GM12865 (cell line): ENCODE data around the gene UBAC2.

ENCODE experiments used
- DNase-seq: peaks from one replicate; pipeline ENCODE4 v3.0.0; 2010; ENCODE audit warnings: low read depth
- H3K4me3 ChIP-seq: 2 replicates; pipeline ENCODE4 v1.5.1; 2011; ENCODE audit warnings: mild to moderate bottlenecking, low read depth, low read length, control low read depth
- TF ChIP-seq, protein P1 (sequence below): IDR thresholded peaks from 2 replicates; pipeline ENCODE4 v1.5.1; 2011; ENCODE audit warnings: low read length, control low read depth, low read depth, inconsistent platforms; ENCODE audit not compliant: insufficient read depth; ENCODE audit errors: missing control alignments

UBAC2 gene

DNA sequence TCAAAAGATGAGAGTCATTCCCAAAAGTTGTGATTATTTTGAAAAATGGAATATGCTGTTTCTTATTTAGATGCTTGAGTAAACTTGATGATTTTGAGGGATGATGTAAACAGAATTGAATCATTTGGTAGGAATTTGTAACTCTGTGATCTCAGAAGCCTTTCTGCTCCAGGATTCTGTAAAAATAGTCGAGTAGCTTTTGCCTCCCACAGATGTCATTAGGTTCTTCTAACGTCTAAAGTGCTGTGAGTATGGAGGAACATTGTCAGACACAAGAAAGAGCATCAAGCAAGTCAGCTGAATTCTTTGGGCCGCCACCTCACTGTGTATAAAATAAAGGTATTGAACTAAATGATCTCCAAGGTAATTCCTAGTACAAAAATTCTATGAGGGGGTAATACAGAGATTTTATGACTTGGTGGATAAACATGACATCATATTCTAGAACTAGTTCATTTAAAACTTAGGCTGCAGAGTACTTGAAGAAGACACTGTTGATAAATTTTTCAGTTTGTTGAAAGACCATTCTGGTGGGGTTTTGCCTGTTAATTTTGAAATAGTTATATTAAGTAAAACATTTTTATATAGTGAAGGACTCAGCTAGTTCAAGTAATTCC is 107.9 kb downstream of the UBAC2 start:
- DNase-seq, result no peak
- H3K4me3 ChIP-seq, result peak overlapping the region; percentile 94
- TF ChIP-seq, protein P1, sequence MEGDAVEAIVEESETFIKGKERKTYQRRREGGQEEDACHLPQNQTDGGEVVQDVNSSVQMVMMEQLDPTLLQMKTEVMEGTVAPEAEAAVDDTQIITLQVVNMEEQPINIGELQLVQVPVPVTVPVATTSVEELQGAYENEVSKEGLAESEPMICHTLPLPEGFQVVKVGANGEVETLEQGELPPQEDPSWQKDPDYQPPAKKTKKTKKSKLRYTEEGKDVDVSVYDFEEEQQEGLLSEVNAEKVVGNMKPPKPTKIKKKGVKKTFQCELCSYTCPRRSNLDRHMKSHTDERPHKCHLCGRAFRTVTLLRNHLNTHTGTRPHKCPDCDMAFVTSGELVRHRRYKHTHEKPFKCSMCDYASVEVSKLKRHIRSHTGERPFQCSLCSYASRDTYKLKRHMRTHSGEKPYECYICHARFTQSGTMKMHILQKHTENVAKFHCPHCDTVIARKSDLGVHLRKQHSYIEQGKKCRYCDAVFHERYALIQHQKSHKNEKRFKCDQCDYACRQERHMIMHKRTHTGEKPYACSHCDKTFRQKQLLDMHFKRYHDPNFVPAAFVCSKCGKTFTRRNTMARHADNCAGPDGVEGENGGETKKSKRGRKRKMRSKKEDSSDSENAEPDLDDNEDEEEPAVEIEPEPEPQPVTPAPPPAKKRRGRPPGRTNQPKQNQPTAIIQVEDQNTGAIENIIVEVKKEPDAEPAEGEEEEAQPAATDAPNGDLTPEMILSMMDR, result no peak

DNA sequence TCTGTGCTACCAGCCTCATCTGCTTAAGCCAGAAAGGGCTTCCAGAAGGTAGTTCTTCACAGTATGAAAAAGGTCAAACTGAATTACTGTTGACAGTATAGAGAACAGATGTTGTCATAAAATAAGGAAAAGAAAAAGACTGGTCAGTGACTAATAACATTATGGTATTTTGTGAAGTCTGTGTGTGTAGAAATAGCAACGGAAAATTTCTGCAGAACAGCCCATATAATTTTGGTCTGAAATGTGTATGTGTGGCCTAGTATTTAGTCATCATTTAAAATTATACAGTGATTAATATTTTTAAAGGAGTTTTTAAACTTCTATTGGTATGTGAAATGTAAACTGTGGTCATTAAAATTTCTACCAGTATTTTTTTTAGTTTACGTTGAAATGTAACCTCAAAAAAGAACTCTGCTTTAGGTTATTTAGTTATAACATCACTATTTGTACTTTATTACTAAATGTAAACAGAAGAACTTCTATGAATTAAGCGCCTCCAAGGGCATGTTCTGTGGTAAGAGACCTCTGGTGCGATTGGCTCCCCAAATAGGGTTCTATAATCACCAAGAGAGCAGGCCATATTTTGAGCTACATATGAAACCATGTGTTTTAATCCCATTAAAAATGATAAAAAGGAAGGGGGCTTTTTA is 109.9 kb downstream of the UBAC2 start:
- peak; percentile 57 for DNase-seq
- no peak overlapping the region for H3K4me3 ChIP-seq
- TF ChIP-seq, protein P1, result no peak

DNA sequence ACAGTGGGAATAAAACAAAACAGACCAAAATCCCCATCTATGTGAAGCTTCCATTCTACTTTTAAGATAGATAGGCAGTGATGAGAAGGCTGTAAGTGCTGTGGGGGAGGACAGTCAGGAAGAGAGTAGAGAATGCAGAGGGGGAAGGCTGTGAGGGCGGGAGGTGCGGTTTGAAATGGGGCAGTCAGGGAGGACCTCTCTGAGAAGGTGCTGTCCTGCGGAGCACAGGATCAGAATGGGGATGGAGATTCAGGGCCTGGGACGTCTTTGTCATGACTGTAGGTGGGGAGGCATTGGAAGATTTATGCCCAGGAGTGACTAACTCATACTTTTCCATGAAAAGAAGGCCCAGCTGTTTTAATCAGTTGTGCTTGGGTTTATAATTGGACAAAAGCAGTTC is 110.5 kb downstream of the UBAC2 start:
- no peak for DNase-seq

DNA sequence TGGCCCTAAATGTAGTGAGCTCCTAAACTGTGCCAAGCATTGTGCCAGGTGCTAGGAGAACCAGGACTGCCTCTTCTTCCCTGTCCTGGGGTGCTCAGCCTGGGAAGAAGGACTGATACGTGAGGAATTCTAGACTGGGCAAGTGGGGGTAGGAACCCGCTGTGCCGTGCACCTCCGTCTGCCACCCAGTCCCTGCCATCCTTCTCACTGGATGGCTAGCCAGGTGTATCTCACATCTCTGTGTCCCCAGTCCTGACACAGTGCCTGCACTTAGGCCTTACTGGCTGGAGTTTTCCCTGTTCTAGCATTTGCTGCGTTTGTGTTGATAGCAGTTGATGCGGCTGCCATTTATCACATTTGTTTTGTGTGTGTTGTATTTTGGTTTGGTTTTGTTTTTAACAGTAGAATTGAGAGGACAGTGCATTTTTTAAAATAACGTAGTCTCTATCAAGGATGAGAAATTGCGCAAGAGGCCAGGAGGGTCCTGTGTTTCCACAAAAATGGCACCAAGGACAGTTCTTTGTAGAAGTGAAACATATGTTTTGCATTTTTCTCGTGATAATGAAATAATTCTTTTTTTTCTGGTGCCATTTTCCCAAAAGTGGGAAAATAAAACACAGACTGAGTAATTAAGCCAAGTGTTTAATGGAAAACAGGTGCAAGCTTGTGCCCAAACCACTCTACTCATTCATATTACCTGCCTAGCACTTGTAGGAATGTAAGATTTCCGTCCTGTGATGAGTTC is 111.3 kb downstream of the UBAC2 start:
- DNase-seq, result no peak
- TF ChIP-seq, protein P1, result no peak
- no peak overlapping the region for H3K4me3 ChIP-seq

More for the DNA sequence above, 110.5 kb downstream of the UBAC2 start:
- H3K4me3 ChIP-seq, result no peak overlapping the region
- TF ChIP-seq, protein P1, result no peak

DNA sequence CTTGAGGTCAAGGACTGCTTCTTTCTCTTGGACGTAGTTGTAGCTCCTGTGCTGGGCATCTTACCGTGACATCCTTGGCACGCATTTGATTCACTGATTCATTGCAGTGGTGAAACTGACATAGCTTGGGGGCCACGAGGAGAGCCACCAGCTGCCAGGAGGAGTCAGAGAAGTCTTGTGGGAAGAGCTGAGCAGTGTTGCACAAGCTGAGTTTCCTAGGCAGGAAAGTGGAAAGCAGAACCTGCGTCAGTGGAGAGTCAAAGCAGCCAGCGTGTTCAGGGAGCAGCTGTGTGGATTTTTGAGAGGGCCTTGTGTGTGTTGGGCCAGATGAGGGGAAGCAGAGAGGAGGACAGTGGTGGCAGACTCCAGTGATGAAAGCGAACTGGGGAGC is 111.8 kb downstream of the UBAC2 start:
- H3K4me3 ChIP-seq, result no peak overlapping the region
- DNase-seq, result peak; percentile 73
- TF ChIP-seq, protein P1, result no peak

DNA sequence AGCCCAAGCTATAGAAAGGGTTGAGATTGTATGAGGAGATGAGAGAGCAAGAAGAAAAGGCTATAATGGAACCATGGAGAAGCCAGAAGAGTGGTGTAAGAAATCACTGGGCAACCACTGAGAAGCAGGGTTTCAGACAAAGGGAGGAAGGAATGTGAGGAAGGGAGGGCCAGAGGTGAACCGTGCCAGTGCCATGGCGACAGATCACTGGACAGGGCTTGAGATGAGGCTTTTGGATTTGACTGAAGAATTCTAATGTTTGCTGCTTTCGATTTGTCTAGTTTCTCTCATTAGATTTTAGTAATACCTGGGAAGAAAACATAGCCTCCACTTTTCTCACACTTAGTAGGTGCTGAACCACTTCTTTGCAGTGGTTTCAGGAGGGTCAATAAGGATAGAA is 112.8 kb downstream of the UBAC2 start:
- TF ChIP-seq, protein P1, result no peak
- no peak overlapping the region for H3K4me3 ChIP-seq
- DNase-seq, result no peak
